NCI-H2227 treated with DMSO at 0.1 percent for 48 hours (cell line): Measurements from ENCODE around the gene RAE1.

Experiments used
- DNase-seq: peaks from one replicate; lab custom pipeline; 2025; lab: John Stamatoyannopoulos, UW

RAE1 gene

GRCh38 chr20:57388953-57389694 lies 38.1 kb downstream of the RAE1 start:
- DNase-seq = peak; percentile 3

GRCh38 chr20:57389695-57390603 lies 38.9 kb downstream of the RAE1 start:
- DNase-seq = no peak

GRCh38 chr20:57390604-57391438 lies 39.8 kb downstream of the RAE1 start, which contains the start of gene RBM38:
Gene RBM38 (plus strand): TSS chr20:57391396. CDS start chr20:57391582, 186 bp downstream.
- peak; percentile 52 for DNase-seq

GRCh38 chr20:57391439-57392301 lies 40.6 kb downstream of the RAE1 start:
- DNase-seq = no peak

- no peak for DNase-seq
These were observed 41.6 kb downstream of the RAE1 start for GRCh38 chr20:57392512-57393271.

- no peak for DNase-seq
These were observed 42.5 kb downstream of the RAE1 start for GRCh38 chr20:57393321-57394120.

GRCh38 chr20:57394121-57395082 lies 43.3 kb downstream of the RAE1 start:
- DNase-seq = no peak

GRCh38 chr20:57395111-57395966 lies 44.3 kb downstream of the RAE1 start:
- no peak for DNase-seq

GRCh38 chr20:57396212-57396983 lies 45.3 kb downstream of the RAE1 start:
- DNase-seq = no peak

GRCh38 chr20:57396984-57397692 lies 46.1 kb downstream of the RAE1 start:
- no peak for DNase-seq

GRCh38 chr20:57397693-57398108 lies 46.6 kb downstream of the RAE1 start:
- DNase-seq = no peak

GRCh38 chr20:57398231-57398821 lies 47.3 kb downstream of the RAE1 start:
- DNase-seq = no peak

GRCh38 chr20:57398901-57399535 lies 48.0 kb downstream of the RAE1 start:
- no peak for DNase-seq

GRCh38 chr20:57399587-57400155 lies 48.6 kb downstream of the RAE1 start:
- DNase-seq = no peak
